Dermis lymphatic vessel endothelial cell (primary cell): ENCODE results near the gene RASA4B. TPM values are rescaled to one million over a fixed set of nuclear protein-coding genes. Genes with fewer than 3 reads are reported as not detected.

ENCODE experiments used
- total RNA-seq: library from RNA; depleted of rRNA; stranded (reverse); fragments of >200 nt; gene quantifications from 2 replicates; pipeline ENCODE4 v1.2.1, GENCODE V29; 2014

Gene RASA4B
- total RNA-seq = 1.1 and 3.8 TPM in 2 replicates

DNA sequence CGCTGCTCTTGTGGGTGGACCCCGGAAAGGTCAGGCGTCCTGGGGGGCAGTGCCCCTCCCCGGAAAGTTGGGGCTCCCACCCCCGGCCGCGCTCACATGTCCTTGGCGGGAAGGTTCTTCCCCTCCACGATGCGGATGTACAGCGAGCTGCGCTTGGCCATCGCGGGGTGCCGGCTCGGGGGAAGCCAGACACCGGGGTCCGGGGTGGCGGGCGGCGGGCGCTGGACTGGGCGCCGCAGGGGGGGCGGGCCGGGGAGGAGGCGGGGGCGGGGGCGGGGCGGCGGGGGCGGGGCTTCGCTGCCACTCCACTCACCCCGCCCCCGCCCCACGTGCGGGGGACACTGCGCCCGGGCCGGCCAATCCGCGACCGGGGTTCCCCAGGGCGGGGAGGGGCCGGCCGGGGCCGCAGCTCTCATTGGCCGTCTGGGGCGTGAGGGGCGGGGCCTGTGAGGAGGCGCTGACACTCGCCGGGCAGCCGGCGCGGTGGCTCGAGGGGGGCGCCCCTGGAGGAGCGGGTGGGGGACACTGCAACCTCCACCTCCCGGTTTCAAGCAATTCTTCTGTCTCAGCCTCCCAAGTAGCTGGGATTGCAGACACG, at the start of gene RASA4B:
Gene RASA4B (minus strand): TSS at position 228 of the 598 bp plus-strand sequence. CDS start 67 bp downstream, at position 161.

DNA sequence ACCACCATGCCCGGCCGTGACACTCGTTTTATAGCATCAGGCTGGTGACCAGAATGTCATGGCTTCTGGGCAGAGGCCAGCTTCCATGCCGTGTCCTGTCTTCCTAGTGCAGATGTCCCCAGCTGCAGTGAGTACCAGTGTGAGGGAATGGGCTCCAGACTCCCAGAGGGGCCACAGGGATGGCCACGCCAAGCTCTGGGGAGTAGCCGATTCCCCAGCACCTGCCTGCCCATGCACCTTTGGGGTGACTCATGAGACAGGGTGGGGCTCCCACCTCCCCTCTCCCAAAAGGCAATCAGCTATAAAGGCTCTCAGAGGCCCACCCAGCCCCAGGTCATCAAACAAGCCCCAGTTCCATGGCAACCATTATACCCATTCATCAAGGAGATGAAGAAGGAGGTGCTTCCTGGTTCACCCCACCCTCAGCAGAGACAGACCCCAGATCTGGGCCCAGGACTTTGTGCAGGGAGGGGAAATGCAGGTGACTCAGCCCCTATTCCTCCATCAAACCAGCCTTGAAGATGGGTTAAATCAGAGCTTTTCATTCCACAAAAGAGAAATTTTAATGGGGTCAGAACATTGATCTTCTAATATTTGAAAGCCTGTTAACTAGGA, 33.3 kb upstream of the RASA4B start, which contains the start of gene SPDYE2:
Gene SPDYE2 (plus strand): TSS at position 419 of the 615 bp plus-strand sequence. CDS start 2,030 bp downstream, outside the sequence.

GRCh38 chr7:102543596-102543995, 26.0 kb upstream of the RASA4B start, which contains the start of gene UPK3BL2:
TSS of gene UPK3BL2 (minus strand) at chr7:102543696. CDS start at chr7:102543636, 60 bp downstream.

GRCh38 chr7:102478314-102479208, 39.0 kb downstream of the RASA4B start, which contains the start of gene POLR2J:
TSS of gene POLR2J (minus strand) at chr7:102478922. CDS start at chr7:102478860, 62 bp downstream.

DNA sequence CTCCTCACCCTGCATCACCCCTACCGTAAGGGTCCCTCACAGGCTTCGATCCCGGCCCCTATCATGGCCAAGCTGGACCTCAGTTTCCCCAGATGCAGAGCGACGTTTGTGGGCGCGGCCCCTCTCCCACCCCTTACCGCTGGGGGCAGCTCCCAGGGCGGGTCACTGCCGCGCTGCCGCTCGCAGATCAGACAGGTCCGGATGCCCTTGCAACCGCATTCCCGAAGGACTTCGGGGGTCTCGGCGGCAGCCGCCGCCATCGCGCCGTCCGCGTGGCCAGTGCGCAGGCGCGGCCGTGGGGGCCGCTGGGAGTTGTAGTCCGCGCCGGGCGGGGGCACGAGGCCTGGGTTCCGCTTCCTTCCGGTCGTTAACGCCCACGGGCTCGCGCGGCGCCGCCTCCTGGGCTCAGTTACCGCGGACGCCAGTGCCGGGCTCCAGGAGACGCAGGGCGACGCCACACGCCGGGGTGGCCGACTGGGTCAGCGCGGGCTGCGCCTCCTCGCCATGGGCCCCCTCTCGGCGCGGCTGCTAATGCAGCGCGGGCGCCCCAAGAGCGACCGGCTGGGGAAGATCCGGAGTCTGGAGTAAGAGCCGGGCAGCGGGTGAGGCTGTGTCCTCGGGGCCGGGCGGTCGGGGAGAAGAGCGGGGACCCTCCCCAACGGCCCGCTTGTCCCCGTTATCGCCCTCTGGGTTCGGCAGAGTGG, 52.8 kb downstream of the RASA4B start, which contains the start of the genes ALKBH4 and LRWD1:
Gene ALKBH4 (minus strand): TSS at position 287 of the 704 bp plus-strand sequence. CDS start 27 bp downstream, at position 260.
Gene LRWD1 (plus strand): TSS at position 408 of the 704 bp plus-strand sequence. CDS start 97 bp downstream, at position 505.

DNA sequence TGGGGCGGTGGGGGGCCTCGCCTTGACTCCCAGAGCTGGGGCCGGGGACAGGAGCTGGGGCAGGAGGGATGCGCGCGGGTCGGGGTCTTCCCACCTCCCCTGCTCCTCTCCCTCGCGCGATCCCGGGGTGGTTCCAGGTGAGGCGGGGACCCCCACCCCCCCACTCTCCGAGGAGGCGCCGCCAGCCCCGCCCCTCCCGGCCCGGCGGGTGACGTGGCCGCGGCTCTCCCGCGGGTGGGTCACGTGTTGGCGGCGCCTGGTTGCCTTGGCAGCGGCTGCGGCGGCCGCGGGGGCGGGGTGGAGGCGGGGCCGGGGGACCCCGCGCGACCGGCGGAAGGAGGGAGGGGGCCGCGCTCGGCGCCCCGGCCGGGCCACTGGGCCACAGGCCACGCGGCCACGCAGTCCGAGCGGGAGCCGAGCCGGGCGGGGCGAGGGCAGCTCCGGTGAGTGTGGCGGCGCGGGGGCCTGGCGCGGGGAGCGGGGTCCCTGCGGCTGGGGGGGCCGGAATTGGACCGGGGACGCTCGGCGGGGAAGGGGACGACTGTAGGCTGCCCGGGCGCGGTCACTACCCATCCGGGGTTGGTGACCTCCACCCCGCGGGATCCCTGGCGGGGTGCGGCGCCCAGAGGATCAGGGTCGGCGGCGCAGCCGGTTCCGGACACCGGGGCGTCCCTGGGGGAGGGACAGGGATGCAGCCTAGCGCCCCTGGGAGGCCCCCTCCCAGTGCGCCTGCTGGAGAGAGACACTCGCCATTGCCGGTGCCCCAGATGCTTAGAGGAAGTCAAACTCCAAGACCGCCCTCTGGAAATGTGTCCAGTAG, 84.1 kb downstream of the RASA4B start, which contains the start of gene ORAI2:
Gene ORAI2 (plus strand): TSS at position 357 of the 820 bp plus-strand sequence. CDS start 5,382 bp downstream, outside the sequence.

Other genes starting within 250 kb of the RASA4B start
- gene SH2B2, start 230.9 kb downstream of the RASA4B start, total RNA-seq = 0.52 and 0.76 TPM in 2 replicates
- not detected in 2 replicates for gene SPDYE6, start 161.3 kb downstream of the RASA4B start, total RNA-seq
- gene PRKRIP1, start 121.4 kb downstream of the RASA4B start, total RNA-seq = 11.6 and 12.1 TPM in 2 replicates
- gene ORAI2, start 84.2 kb downstream of the RASA4B start, total RNA-seq = 64.6 and 67.6 TPM in 2 replicates
- 10.6 and 11.7 TPM in 2 replicates for gene ALKBH4, start 52.9 kb downstream of the RASA4B start, total RNA-seq
- 16.1 and 18.1 TPM in 2 replicates for gene LRWD1, start 52.8 kb downstream of the RASA4B start, total RNA-seq
- 24.5 and 27.6 TPM in 2 replicates for gene POLR2J, start 38.9 kb downstream of the RASA4B start, total RNA-seq
- 0.60 and 2.3 TPM in 2 replicates for gene UPK3BL2, start 25.9 kb upstream of the RASA4B start, total RNA-seq
- not detected in 2 replicates for gene SPDYE2, start 33.4 kb upstream of the RASA4B start, total RNA-seq
- 18.0 and 45.6 TPM in 2 replicates for gene POLR2J3, start 54.8 kb upstream of the RASA4B start, total RNA-seq
- gene RASA4, start 99.0 kb upstream of the RASA4B start, total RNA-seq = 3.3 and 8.9 TPM in 2 replicates
- 3.9 and 9.1 TPM in 2 replicates for gene UPK3BL1, start 125.0 kb upstream of the RASA4B start, total RNA-seq
- gene SPDYE2B, start 132.5 kb upstream of the RASA4B start, total RNA-seq = not detected in 2 replicates
- 1.6 and 2.6 TPM in 2 replicates for gene POLR2J2, start 153.9 kb upstream of the RASA4B start, total RNA-seq
- gene FAM185A, start 231.2 kb upstream of the RASA4B start, total RNA-seq = 5.1 and 6.5 TPM in 2 replicates